Stromal cell of bone marrow (primary cell): ENCODE results near the gene TBX19.
A peak's percentile ranks its signal among the peaks of the same experiment; 100 is the strongest.

ENCODE experiments used
- DNase-seq: peaks from one replicate; pipeline ENCODE4 v3.0.0-alpha.2; 2012; ENCODE audit warnings: low read depth

TBX19 gene

DNA sequence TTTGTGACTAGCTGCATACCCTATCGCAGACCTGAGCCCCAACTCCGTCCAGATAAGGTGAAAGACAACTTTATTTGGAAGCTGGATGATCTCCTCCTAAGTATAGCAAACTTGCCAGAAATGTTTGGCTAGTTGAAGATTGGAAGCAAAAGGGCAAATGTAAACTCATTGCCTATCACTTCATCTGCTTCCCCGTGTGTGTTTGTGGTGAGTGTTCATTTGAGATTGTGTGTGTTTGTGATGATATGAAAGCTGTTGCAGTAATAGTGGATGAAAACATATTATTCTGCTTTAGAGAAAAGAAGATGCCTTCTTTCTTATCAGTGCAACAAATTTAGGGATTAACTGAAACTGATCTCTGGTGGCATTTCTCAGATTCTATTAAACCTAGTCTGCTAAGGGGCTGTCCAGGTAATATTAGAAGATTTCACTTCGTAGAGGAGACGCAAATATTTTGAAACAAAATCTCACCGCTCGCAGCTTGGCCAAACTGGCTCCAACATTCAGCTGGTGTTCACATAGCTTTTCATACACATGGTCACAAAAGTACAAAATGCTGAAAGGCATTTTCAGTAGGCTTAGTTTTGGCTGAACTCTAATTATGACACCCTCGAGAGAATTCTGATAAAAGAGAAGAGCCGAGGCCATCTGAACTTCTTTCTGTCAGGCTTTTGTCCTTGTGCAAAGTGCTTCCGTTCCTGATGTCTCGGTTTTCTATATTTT lies 1.1 kb downstream of the TBX19 start:
- DNase-seq, result no peak

DNA sequence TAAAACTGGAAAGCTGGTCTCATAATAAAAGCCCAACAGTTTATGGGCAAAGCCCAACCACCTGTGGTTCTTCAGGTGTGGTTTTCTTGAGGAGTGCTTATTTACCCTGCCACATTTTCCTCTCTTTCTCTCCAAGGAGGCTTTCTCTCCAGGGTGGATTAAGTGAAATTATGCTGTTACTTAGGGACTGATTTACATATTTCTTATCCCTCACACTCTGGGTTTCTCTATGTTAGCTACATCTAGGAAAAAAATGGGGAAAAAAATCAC lies 4.8 kb downstream of the TBX19 start:
- no peak for DNase-seq

DNA sequence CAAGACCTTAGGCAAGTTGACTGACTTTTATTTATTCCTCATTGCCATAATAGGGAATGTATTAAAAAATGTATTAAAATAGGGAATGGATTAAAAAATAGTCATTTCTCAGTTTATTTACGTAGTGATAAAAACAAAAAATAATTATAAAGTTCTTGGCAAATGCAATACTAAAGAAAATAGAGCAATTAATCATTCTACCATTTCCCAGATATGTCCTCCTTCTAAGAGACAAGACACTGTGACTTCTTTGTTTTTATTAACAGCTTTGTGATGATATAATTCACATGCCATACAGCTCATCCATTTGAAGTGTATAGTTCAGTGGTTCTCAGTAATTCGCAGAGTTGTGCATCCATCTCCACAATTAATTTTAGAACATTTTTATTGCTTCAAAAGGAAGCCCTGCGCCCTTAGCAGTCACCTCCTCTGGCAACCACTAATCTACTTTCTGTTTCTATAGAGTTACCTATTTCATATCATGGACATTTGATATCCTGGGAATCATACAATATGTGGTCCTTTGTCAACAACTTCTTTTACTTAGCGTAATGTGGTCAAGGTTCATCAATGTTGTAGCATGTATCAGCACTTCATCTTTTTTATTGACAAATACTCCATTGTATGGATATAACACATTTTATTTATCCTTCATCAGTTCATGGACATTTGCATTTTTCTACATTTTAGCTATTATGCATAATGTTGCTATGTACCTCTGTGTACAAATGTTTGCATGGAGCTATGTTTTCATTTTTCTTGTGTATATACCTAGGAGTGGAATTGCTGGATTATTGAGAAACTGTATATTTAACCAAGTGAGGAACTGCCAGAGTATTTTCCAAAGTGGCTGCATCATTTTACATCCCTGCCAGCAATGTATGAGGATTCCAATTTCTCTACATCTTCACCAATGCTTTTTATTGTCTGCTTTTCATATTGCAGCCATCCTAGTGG lies 5.6 kb downstream of the TBX19 start:
- no peak for DNase-seq

DNA sequence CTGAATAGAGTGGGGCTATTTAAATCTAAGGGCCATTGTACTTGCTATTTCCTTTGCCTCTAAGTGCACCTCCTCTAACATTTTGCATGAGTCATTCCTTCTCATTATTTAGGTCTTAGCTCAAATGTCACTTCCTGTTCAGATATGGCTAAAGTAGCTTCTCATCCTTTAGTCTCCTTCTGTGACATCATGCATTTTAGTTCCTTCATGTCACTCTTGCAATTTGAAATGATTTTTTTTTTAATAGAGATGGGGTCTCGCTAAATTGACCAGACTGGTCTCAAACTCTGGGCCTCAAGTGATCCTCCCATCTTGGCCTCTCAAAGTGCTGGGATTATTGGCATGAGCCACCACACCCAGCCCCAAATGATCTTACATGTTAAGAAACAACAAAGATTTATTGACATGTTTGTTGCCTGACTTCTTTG lies 6.6 kb downstream of the TBX19 start:
- no peak for DNase-seq

DNA sequence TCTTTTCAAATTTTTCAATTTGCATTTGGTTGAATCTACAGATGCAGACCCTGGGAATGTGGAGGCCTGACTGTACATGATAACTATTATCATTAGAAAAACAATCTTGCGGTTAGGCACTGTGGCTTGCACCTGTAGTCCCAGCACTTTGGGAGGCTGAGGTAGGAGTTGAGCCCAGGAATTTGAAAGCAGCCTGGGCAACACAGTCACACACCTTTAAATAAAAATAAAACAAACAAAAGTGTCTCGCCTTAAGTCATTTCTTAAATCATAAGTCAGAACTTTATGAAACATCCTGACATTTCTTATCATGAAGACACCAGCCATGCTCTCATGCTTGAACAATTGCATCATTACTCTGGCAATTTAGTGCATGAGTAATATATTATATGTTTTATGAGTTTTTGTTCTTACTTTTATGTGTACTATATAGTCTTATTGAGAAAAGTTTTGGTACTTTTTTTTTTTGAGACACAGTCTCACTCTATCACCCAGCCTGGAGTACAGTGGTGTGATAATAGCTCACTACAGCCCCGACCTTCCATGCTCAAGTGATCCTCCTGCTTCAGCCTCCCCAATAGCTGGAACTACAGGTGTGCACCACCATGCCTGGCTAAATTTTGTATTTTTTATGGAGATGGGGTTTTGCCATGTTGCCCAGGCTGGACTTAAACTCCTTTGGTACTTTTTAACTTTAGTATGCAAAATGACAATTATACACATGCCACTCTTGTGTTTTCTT lies 7.8 kb downstream of the TBX19 start:
- DNase-seq, result no peak

DNA sequence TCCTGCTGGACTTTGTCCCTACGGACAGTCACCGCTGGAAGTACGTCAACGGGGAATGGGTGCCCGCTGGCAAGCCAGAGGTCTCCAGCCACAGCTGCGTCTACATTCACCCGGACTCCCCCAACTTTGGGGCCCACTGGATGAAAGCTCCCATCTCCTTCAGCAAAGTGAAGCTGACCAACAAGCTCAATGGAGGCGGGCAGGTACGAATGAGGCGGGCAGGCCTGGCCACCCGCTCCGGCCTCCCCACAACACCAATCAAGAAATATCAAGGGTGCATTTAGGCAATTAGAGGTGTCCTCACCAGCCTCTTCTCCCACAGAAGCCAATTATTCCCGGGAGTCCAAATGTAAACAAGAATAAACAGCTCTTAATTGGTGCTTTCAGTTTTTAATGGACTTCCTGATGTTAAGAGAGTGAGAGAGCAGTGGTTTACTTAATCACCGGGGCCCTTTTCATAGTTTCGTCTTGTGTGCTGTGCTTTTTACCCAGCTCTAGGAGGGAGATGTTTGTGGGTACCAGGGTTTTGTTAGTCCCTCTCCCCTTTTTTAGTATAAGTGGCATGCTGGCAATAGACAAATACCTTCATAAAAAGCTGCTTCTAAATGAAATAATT lies 10.7 kb downstream of the TBX19 start:
- no peak for DNase-seq

DNA sequence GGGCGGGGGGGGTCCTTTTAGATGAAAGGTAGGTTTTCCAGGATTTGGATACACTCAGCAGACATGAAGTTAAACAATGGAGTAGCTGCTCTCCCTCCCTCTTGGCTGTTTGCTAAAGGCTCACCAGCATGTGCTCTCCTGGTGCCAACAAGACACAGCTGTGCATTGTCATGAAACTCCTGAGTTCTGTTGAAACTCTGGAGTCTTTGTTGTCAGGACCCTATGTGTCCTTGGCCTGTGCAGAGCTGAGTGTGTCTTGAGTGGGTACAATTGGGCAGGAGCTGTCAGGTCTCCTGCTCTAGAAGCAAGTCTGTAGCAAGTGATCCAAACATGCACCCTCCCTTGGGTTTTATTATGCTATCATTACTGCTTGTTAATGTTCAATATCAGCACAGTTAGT lies 12.7 kb downstream of the TBX19 start:
- no peak for DNase-seq

DNA sequence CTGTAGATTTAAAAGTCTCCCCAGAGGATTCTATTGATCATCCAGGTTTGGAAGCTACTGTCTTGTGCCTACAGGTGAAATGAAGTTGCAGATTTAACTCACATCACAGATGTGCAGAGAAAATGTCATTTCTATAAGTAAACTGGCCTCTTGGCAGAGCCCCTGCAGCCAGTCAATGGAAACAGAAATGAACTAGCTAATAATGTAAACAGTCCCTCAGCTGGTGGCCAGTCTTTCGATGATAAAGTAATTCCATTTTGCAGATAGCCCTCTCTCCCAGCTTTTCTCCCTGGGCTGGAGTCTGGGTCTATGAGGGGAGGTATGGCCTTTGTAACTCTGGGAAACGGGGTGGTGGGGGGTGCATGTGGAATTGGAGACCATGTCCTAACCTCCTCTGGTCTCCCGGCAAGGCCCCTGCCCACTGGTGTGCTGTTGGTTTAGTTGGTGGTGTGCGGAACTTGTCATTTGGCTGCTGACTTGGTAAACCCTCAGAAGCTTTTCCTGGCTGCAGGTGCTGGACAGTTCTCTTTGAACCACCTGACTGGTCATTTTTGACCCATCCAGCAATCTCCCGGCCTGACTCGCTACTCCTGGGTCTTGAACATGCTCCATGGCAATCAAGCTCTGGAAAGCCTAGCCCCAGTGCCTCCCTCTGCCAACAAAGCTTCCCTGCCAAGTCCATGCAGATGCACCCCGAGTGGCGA lies 14.9 kb downstream of the TBX19 start:
- DNase-seq, result no peak

DNA sequence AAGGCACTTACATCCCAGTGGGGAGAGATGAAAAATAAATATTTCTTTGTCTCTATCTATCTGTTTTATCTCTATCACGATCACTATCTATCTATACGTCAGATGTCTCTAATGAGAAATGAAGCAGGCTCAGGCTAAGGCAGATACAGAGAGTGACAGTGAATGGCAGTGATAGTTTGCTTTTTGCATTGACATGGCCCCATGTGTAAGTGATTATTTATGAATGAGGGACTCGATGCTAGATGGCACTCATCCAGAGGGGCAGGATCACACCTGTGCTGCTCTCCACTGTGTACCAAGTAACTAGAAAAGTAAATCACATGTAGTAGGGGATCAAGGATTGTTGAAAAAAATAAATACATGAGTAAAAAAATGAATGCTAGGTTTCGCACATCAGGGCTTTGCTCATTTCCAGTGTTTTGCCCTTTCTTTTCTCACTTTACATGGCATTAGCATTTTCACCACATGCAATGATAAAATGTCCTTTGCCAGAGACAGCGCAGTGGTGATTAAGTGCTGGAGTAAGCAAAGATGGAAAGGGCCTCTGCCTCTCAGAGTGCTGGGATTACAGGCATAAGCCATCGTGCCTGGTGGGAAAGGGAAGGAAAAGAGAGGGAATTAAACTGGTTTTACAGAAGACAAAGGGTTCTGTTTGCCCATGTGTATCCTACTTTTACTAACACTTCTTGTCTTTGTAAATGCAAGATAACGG lies 16.5 kb downstream of the TBX19 start:
- no peak for DNase-seq

DNA sequence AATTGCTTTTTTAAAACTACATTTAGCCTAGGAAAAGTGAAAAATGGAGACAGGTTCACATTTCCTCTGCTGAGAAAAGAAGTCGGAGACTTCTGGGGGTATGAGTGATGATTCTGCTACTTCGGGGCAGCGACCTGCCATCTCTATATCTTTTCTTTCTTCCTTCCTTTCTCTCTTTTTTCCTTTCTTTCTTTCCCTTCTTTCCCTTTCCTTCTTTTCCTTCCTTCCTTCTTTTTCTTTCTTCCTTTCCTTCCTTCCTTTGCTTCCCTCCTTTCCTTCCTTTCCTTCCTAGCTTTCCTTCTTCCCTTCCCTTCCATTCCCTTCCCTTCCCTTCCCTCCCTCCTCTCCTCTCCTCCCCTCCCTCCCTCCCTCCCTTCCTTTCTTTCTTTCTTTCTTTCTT lies 17.8 kb downstream of the TBX19 start:
- no peak for DNase-seq

DNA sequence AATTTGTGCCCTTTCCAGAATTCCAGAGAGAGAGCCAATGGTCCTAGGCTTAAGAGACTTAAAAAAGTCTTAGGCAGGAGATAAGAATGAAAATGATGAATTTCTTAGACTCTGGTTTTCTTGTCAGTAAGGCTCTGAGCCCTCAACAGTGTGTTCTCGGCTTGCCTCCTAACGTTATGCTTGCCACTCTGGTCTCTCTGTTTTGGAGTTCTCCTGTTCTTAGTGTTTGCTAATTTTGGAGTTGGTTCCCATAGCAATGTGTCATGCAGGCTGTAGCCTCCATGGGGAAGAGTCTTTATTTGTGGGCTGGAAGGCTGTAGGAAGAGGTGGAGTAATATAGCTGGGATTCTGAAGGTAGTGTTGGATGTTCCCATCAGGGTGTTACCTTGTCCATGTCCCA lies 19.9 kb downstream of the TBX19 start:
- DNase-seq, result peak; percentile 6

DNA sequence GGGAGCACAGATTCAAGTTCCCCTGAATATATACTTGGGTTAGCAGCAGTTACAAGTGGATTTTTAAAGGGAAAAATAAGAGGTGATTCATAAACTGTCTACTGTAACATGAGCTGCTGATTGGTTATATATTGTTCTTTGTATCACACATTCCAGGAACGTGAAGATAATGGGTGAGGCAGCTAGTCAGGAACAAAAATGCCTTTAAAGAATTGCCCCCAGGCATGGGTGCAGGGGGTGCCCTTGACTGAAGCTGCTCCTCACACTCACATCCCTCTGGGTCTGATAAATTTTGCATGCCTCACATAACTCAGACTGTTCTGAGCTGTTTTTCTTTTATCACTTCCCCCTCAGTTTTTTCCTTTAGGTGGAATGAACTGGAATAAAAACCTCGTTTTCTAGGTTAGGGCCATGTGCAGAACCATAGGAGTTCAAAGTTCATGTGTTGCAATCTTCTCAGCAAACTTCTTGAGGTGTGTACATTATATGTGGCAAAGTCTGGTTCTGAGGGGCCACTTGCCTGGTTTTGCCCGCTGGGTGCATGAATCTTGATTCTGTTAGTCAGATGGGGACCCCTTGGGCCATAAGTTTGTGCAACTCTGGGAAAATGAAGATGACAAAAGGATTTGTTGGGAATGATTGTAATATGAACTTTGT lies 21.1 kb downstream of the TBX19 start:
- peak; percentile 6 for DNase-seq

DNA sequence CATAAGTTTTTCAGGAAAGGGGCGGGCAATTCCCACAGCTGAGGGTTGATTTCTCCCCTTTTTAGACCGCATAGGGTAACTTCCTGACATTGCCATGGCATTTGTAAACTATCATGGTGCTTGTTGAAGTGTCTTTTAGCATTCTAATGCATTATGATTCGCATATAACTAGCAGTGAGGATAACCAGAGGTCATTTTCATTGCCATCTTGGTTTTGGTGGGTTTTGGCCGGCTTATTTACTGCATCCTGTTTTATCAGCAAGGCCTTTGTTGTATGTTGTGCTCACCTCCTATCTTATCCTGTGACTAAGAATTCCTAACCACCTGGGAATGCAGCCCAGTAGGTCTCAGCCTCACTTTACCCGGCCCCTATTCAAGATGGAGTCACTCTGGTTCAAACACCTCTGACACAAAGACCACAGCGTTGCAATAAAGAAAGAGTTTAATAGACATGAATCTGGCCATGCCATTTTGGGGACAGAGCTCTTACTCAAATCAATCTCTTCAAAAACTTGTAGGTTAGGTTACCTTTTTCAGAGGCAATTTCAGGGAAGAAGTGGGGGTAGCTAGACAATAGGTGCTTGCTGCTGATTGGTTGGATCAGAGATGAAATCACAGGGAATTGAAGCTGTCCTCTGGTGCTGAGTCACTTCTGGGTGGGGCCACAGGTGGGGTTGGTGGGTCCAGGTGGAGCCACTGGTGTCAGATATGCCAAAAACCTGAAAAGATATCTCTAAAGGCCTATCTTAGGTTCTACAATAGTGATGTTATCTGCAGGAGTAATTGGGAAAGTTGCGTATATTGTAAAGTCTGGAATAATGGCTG lies 23.3 kb downstream of the TBX19 start:
- no peak for DNase-seq

DNA sequence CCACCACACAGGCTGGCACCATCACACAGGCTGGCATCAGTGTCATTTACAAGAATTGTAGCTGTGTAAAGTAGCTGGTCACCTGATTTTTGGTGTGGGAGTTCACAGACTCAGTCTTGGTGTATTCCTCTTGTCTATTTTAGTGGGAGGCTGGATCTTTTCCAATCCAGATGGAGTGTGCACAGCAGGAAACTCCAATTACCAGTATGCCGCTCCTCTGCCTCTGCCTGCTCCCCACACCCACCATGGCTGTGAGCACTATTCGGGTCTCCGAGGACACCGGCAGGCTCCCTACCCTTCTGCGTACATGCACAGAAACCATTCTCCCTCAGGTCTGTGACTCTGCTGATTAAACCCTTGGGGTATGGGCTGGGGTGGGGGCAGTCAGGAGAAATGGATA lies 24.2 kb downstream of the TBX19 start:
- no peak for DNase-seq

DNA sequence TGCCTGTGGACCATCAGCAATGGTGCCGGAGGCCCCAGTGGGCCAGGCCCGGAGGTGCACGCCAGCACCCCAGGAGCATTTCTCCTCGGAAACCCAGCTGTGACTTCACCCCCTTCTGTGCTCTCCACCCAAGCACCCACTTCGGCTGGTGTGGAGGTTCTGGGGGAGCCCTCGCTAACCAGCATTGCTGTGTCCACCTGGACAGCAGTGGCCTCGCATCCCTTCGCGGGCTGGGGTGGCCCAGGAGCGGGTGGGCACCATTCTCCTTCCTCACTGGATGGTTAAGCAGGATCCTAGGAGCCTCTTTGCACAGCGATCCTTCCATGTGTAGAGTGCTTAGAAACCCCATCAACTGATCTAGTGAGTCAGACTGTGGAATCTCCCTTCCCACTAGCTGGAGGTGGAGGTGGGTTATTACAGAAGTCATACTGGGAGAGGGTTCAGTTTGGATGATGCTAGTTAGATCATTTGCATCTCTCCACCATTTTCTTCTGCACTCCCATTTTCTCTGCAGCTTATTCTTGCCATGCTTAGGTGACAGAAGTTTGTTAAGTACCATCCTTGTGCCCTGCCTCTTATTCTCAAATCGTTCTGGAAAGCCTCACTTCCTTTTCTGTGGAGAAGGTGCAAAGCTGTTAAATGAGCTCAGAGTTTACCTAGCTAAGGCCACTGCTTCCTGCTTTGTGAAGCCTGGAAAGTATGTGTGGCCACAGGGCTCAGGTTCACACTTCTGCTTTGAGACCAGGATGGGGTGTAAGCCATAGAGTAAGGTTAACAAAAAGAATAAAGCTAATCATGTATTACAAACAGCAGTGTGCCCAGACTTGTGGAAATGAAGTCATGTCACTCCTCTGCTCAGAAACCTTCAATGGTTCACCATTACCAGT lies 32.3 kb downstream of the TBX19 start:
- no peak for DNase-seq

DNA sequence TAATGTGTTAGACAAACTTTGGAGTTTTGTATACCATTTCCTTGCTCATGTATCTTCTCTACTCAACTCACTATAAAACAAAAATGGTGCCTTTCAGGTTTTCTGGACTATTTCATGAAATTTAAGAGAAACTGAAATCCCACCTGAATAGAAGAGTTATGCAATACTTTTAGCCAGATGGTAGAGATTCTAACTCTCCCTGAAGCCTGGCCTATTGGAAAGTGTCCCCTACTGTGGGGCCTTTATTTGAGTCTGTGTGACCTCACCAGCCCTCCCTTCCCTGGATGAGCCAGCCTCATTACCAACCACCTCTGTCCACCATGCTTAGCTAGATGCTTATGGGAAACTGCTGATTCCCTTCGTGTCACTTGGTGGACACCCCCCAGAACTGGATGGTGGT lies 35.5 kb downstream of the TBX19 start:
- DNase-seq, result no peak

DNA sequence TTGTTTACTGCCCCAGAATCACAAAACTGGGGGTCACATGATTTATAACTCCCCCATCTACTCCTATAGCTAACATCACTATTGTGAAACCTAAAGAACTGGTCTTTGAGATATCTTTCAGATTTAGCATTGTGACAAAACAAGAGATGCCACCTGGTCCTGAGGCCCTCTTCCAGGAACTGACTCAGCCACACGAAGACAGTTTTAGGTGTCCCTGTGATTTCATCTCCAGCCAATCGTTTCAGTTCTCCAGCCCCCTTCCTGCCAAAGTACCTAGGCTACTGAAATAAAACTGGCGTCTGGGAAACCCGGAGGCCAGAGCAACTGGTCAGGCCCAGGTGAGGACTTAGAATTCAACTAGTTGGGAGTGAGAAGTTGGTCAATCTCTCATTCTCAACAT lies 36.6 kb downstream of the TBX19 start:
- DNase-seq, result no peak

DNA sequence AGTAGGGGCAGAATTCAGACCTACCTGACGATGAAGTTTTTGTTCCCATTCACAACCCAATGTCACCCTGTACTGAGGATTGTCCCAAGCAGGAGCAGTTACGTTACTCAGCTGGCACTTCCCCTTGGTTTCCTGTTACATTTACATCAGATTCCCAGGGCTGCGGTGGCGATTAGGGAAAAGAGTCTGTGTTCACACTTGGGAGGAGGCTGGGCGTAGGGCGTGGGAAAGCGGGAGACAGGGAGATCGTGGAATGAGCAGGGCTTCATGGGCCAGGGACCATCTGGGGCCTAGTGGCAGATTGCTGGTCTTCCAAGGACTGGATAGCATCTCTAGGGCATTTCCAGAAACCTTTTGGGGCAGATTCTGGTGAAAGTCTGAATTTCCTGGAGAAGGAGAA lies 39.0 kb downstream of the TBX19 start:
- DNase-seq, result no peak

DNA sequence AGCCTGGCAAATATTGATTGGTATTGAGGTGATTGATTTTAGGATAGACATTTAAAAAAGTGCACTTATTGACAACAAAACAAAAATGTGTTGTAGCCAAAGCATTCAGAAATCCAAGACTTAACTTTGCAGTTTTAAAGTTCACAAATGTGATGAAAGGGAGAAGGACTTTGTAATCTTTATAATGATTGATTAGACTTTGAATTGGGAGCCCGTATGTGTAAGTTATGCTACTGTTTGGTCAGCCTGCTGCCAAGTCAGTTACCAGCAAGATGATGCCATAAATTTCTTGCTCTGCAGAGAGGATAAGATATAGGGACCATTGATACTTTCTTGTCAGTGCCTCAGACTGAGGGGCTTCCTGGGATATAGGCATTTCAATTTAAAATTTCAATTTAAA lies 39.5 kb downstream of the TBX19 start:
- DNase-seq, result no peak
